Stomach smooth muscle (tissue), 2 donors: ENCODE data around the gene TMCC1.
"Not testable (repeated sequence)": the region's sequence is repeated elsewhere in the genome, so short reads cannot be mapped to it uniquely, and the experiment has no call there.

Experiments
- H3K27ac ChIP-seq: one replicate; pipeline ENCODE4 v1.7.0; 2013; ENCODE audit warnings: mild to moderate bottlenecking, low read length, inconsistent platforms
- H3K27me3 ChIP-seq, 2 donors: one replicate each; pipeline ENCODE4 v1.7.0; 2013; ENCODE audit warnings: low read length in 2 of 2; ENCODE audit not compliant: insufficient read depth in 2 of 2, control insufficient read depth in 1 of 2
- H3K36me3 ChIP-seq, 2 donors: one replicate each; pipeline ENCODE4 v1.7.0; 2013; ENCODE audit warnings: low read length in 2 of 2; ENCODE audit not compliant: control insufficient read depth in 2 of 2, insufficient read depth in 2 of 2
- H3K4me1 ChIP-seq: one replicate; pipeline ENCODE4 v1.7.0; 2013; ENCODE audit warnings: low read length; ENCODE audit not compliant: control insufficient read depth, insufficient read depth
- H3K4me3 ChIP-seq, 2 donors: one replicate each; pipeline ENCODE4 v1.7.0; 2013; ENCODE audit warnings: low read length in 2 of 2
- H3K9ac ChIP-seq, 2 donors: one replicate each; pipeline ENCODE4 v1.7.0; 2013; ENCODE audit warnings: low read length in 2 of 2, mild to moderate bottlenecking in 1 of 2
- H3K9me3 ChIP-seq, 2 donors: one replicate each; pipeline ENCODE4 v1.7.0; 2013; ENCODE audit warnings: low read length in 2 of 2; ENCODE audit not compliant: control insufficient read depth in 2 of 2
- donor health status: healthy.
- donor health status: Pancreatic carcinoma.

The TMCC1 gene

GRCh38 chr3:129773691-129774663, 119.5 kb downstream of the TMCC1 start:
- H3K9me3 ChIP-seq, result no peaks in the 10 kb centered on the region
- no peaks in the 10 kb centered on the region for H3K4me1 ChIP-seq
- H3K27me3 ChIP-seq, result no peaks in the 10 kb centered on the region
- no peak overlapping the region for H3K9ac ChIP-seq
- no peak overlapping the region for H3K27ac ChIP-seq
- no peaks in the 10 kb centered on the region for H3K36me3 ChIP-seq
- no peak overlapping the region for H3K4me3 ChIP-seq

- Histone ChIP-seq H3K27me3 (no peaks in the 10 kb centered on the region), H3K4me1 (no peaks in the 10 kb centered on the region), H3K27ac (no peak overlapping the region)
These were observed 122.9 kb downstream of the TMCC1 start for GRCh38 chr3:129770604-129771003.

GRCh38 chr3:129769616-129770015, 123.9 kb downstream of the TMCC1 start:
- Histone ChIP-seq H3K27me3 (no peaks in the 10 kb centered on the region), H3K9me3 (no peaks in the 10 kb centered on the region), H3K4me3 (no peak overlapping the region), H3K27ac (no peak overlapping the region), H3K9ac (no peak overlapping the region), H3K4me1 (no peaks in the 10 kb centered on the region), H3K36me3 (no peaks in the 10 kb centered on the region)

More at GRCh38 chr3:129770604-129771003, 122.9 kb downstream of the TMCC1 start:
- Histone ChIP-seq H3K9ac (no peak overlapping the region), H3K36me3 (no peaks in the 10 kb centered on the region), H3K4me3 (no peak overlapping the region), H3K9me3 (no peaks in the 10 kb centered on the region)

GRCh38 chr3:129768728-129769127, 124.8 kb downstream of the TMCC1 start:
- H3K36me3 ChIP-seq, result no peaks in the 10 kb centered on the region
- H3K4me1 ChIP-seq, result no peaks in the 10 kb centered on the region
- H3K27ac ChIP-seq, result no peak overlapping the region
- H3K9ac ChIP-seq, result no peak overlapping the region
- H3K4me3 ChIP-seq, result no peak overlapping the region
- H3K9me3 ChIP-seq, result no peaks in the 10 kb centered on the region
- no peaks in the 10 kb centered on the region for H3K27me3 ChIP-seq

GRCh38 chr3:129766135-129766534, 127.4 kb downstream of the TMCC1 start:
- Histone ChIP-seq H3K4me1 (no peaks in the 10 kb centered on the region), H3K27me3 (no peaks in the 10 kb centered on the region), H3K9ac (no peak overlapping the region), H3K4me3 (no peak overlapping the region), H3K9me3 (no peaks in the 10 kb centered on the region), H3K36me3 (no peaks in the 10 kb centered on the region), H3K27ac (no peak overlapping the region)

- Histone ChIP-seq H3K9me3 (no peaks in the 10 kb centered on the region), H3K9ac (no peak overlapping the region), H3K4me3 (no peak overlapping the region), H3K4me1 (no peaks in the 10 kb centered on the region), H3K36me3 (no peaks in the 10 kb centered on the region), H3K27me3 (no peaks in the 10 kb centered on the region), H3K27ac (no peak overlapping the region)
These were observed 129.4 kb downstream of the TMCC1 start for GRCh38 chr3:129764090-129764489.

- H3K9ac ChIP-seq, result no peak overlapping the region
- peaks cover 0 to 3% of the 10 kb centered on the region in 2 donors for H3K36me3 ChIP-seq
These were observed 134.7 kb downstream of the TMCC1 start for GRCh38 chr3:129758785-129759320.

GRCh38 chr3:129758306-129758705, 135.2 kb downstream of the TMCC1 start:
- Histone ChIP-seq H3K36me3 (peaks cover 0 to 3% of the 10 kb centered on the region in 2 donors), H3K4me1 (no peaks in the 10 kb centered on the region), H3K9me3 (no peaks in the 10 kb centered on the region), H3K27me3 (no peaks in the 10 kb centered on the region), H3K9ac (no peak overlapping the region), H3K4me3 (no peak overlapping the region), H3K27ac (no peak overlapping the region)

More at GRCh38 chr3:129758785-129759320, 134.7 kb downstream of the TMCC1 start:
- Histone ChIP-seq H3K27ac (no peak overlapping the region), H3K9me3 (no peaks in the 10 kb centered on the region), H3K4me3 (no peak overlapping the region), H3K4me1 (no peaks in the 10 kb centered on the region), H3K27me3 (no peaks in the 10 kb centered on the region)

GRCh38 chr3:129756871-129757270, 136.6 kb downstream of the TMCC1 start:
- H3K4me3 ChIP-seq, result no peak overlapping the region

GRCh38 chr3:129751105-129751504, 142.4 kb downstream of the TMCC1 start:
- not testable (repeated sequence) for H3K4me3 ChIP-seq, H3K9me3 ChIP-seq, H3K27me3 ChIP-seq, H3K4me1 ChIP-seq, H3K27ac ChIP-seq, H3K36me3 ChIP-seq, H3K9ac ChIP-seq

More at GRCh38 chr3:129756871-129757270, 136.6 kb downstream of the TMCC1 start:
- Histone ChIP-seq H3K9ac (no peak overlapping the region), H3K27me3 (no peaks in the 10 kb centered on the region), H3K27ac (no peak overlapping the region), H3K36me3 (peaks cover 0 to 3% of the 10 kb centered on the region in 2 donors), H3K9me3 (no peaks in the 10 kb centered on the region), H3K4me1 (no peaks in the 10 kb centered on the region)

GRCh38 chr3:129749692-129750091, 143.8 kb downstream of the TMCC1 start:
- no peaks in the 10 kb centered on the region for H3K36me3 ChIP-seq
- no peaks in the 10 kb centered on the region for H3K4me1 ChIP-seq
- no peak overlapping the region for H3K27ac ChIP-seq
- no peaks in the 10 kb centered on the region for H3K27me3 ChIP-seq
- no peak overlapping the region for H3K4me3 ChIP-seq
- no peaks in the 10 kb centered on the region for H3K9me3 ChIP-seq
- no peak overlapping the region for H3K9ac ChIP-seq
